GM19395 (cell line): ENCODE results near the gene FCRL2.
"Not testable (repeated sequence)": the region's sequence is repeated elsewhere in the genome, so short reads cannot be mapped to it uniquely, and the experiment has no call there.

Experiments
- ATAC-seq: cut with Tn5 transposase; IDR thresholded peaks from one replicate; pipeline ENCODE4 v1.9.1; 2021; ENCODE audit warnings: mild to moderate bottlenecking, moderate library complexity; ENCODE audit not compliant: unreplicated experiment

FCRL2 gene

GRCh38 chr1:157758018-157758417 lies 18.9 kb downstream of the FCRL2 start:
- no peak for ATAC-seq

GRCh38 chr1:157753611-157754010 lies 23.3 kb downstream of the FCRL2 start:
- ATAC-seq: no peak

- ATAC-seq: no peak
Observed at GRCh38 chr1:157751283-157751682, 25.6 kb downstream of the FCRL2 start.

- ATAC-seq: no peak
Observed at GRCh38 chr1:157748262-157748817, 28.6 kb downstream of the FCRL2 start.

GRCh38 chr1:157739229-157739901 lies 37.6 kb downstream of the FCRL2 start:
- ATAC-seq: no peak

GRCh38 chr1:157735991-157736390 lies 40.9 kb downstream of the FCRL2 start:
- ATAC-seq: not testable (repeated sequence)

- ATAC-seq: no peak
Observed at GRCh38 chr1:157734321-157734720, 42.6 kb downstream of the FCRL2 start.

GRCh38 chr1:157732755-157733154 lies 44.2 kb downstream of the FCRL2 start:
- no peak for ATAC-seq

GRCh38 chr1:157725221-157725577 lies 51.7 kb downstream of the FCRL2 start:
- no peak for ATAC-seq

GRCh38 chr1:157724537-157725220 lies 52.3 kb downstream of the FCRL2 start:
- ATAC-seq: no peak

- ATAC-seq: no peak
Observed at GRCh38 chr1:157723157-157723556, 53.8 kb downstream of the FCRL2 start.

GRCh38 chr1:157721985-157722384 lies 54.9 kb downstream of the FCRL2 start:
- no peak for ATAC-seq

- ATAC-seq: no peak
Observed at GRCh38 chr1:157715736-157716135, 61.2 kb downstream of the FCRL2 start.

- ATAC-seq: no peak
Observed at GRCh38 chr1:157711802-157712201, 65.1 kb downstream of the FCRL2 start.

GRCh38 chr1:157704878-157705277 lies 72.1 kb downstream of the FCRL2 start:
- no peak for ATAC-seq

GRCh38 chr1:157703981-157704380 lies 73.0 kb downstream of the FCRL2 start:
- no peak for ATAC-seq

GRCh38 chr1:157702308-157702825 lies 74.6 kb downstream of the FCRL2 start:
- ATAC-seq: no peak

- no peak for ATAC-seq
Observed at GRCh38 chr1:157700732-157701131, 76.2 kb downstream of the FCRL2 start, which contains the start of gene FCRL3. Gene FCRL3 (minus strand): TSS chr1:157700769. CDS start chr1:157700489, 280 bp downstream.

- ATAC-seq: no peak
Observed at GRCh38 chr1:157700305-157700704, 76.6 kb downstream of the FCRL2 start.

- ATAC-seq: no peak
Observed at GRCh38 chr1:157697781-157698569, 79.0 kb downstream of the FCRL2 start.

- ATAC-seq: no peak
Observed at GRCh38 chr1:157696966-157697628, 79.8 kb downstream of the FCRL2 start.
